ENCODE data around the gene TRIM56. TPM values are rescaled to one million over a fixed set of nuclear protein-coding genes. Genes with fewer than 3 reads are reported as not detected.
"Not testable (repeated sequence)": the region's sequence is repeated elsewhere in the genome, so short reads cannot be mapped to it uniquely, and the experiment has no call there.

The TRIM56 gene
- total RNA-seq, 2 donors from 2014 or later: 16.5 to 23.0 TPM

GRCh38 chr7:101075646-101076045 is 9.6 kb upstream of the TRIM56 start:
- Mint-ChIP-seq H3K36me3 (ENCODE audit: low read depth) (no peaks in the 10 kb centered on the region), H3K27ac (no peak overlapping the region), H3K4me1 (no peaks in the 10 kb centered on the region), H3K27me3 (ENCODE audit: insufficient read depth) (no peaks in the 10 kb centered on the region), H3K4me3 (no peak overlapping the region), H3K9me3 (no peaks in the 10 kb centered on the region)
- Histone ChIP-seq H3K36me3 (ENCODE audit: control insufficient read depth, insufficient read depth, low read length) (no peaks in the 10 kb centered on the region), H3K9me3 (ENCODE audit: control insufficient read depth, low read length) (no peaks in the 10 kb centered on the region), H3K27me3 (ENCODE audit: control insufficient read depth, insufficient read depth, low read length, poor library complexity, severe bottlenecking) (no peaks in the 10 kb centered on the region), H3K4me1 (ENCODE audit: control insufficient read depth, insufficient read depth, low read length) (no peaks in the 10 kb centered on the region), H3K4me3 (ENCODE audit: low read length) (no peak overlapping the region), H3K27ac (ENCODE audit: low read depth, low read length) (peak overlapping the region; percentile 64), H3K9ac (ENCODE audit: extremely low read depth, low read length, poor library complexity, severe bottlenecking) (no peak overlapping the region)
- 71% methylated on average over 3 of the region's 3 CpGs; no CpG with 5 or more reads in 1 of the 2 experiments for WGBS, 2 experiments (ENCODE audit: insufficient coverage in 1 of 2, insufficient read length in 1 of 2)
- TF ChIP-seq CTCF (conservative IDR thresholded peaks at IDR 0.05): no peak
- DNase-seq: no peak

GRCh38 chr7:101076183-101076582 is 9.1 kb upstream of the TRIM56 start:
- H3K9me3 Mint-ChIP-seq; H3K4me3 Mint-ChIP-seq; H3K27me3 Mint-ChIP-seq (ENCODE audit: insufficient read depth); H3K27ac Mint-ChIP-seq; H3K36me3 Mint-ChIP-seq (ENCODE audit: low read depth); H3K4me1 ChIP-seq (ENCODE audit: control insufficient read depth, insufficient read depth, low read length); H3K4me3 ChIP-seq (ENCODE audit: low read length); H3K9me3 ChIP-seq (ENCODE audit: control insufficient read depth, low read length); H3K27me3 ChIP-seq (ENCODE audit: control insufficient read depth, insufficient read depth, low read length, poor library complexity, severe bottlenecking); H3K4me1 Mint-ChIP-seq; H3K9ac ChIP-seq (ENCODE audit: extremely low read depth, low read length, poor library complexity, severe bottlenecking); DNase-seq; H3K36me3 ChIP-seq (ENCODE audit: control insufficient read depth, insufficient read depth, low read length): not testable (repeated sequence)
- 89 to 91% methylated on average over 4 to 8 of the region's 8 CpGs for WGBS, 2 experiments (ENCODE audit: insufficient coverage in 1 of 2, insufficient read length in 1 of 2)
- peak overlapping the region; percentile 32 for H3K27ac ChIP-seq (ENCODE audit: low read depth, low read length)

- H3K36me3 Mint-ChIP-seq (ENCODE audit: low read depth): no peaks in the 10 kb centered on the region
- no peaks in the 10 kb centered on the region for H3K36me3 ChIP-seq (ENCODE audit: control insufficient read depth, insufficient read depth, low read length)
- H3K27me3 Mint-ChIP-seq (ENCODE audit: insufficient read depth): no peaks in the 10 kb centered on the region
- no peaks in the 10 kb centered on the region for H3K4me1 ChIP-seq (ENCODE audit: control insufficient read depth, insufficient read depth, low read length)
- H3K4me3 Mint-ChIP-seq: no peak overlapping the region
- no peaks in the 10 kb centered on the region for H3K9me3 ChIP-seq (ENCODE audit: control insufficient read depth, low read length)
- H3K4me1 Mint-ChIP-seq: no peaks in the 10 kb centered on the region
- no peaks in the 10 kb centered on the region for H3K9me3 Mint-ChIP-seq
- WGBS, 2 experiments (ENCODE audit: insufficient coverage in 1 of 2, insufficient read length in 1 of 2): 34% methylated on average over 10 to 13 of the region's 13 CpGs
- H3K27me3 ChIP-seq (ENCODE audit: control insufficient read depth, insufficient read depth, low read length, poor library complexity, severe bottlenecking): no peaks in the 10 kb centered on the region
- no peak overlapping the region for H3K9ac ChIP-seq (ENCODE audit: extremely low read depth, low read length, poor library complexity, severe bottlenecking)
- peak; percentile 99 for DNase-seq
- H3K27ac Mint-ChIP-seq: no peak overlapping the region
- peak; percentile 91 for TF ChIP-seq CTCF (conservative IDR thresholded peaks at IDR 0.05)
- H3K27ac ChIP-seq (ENCODE audit: low read depth, low read length): no peak overlapping the region
- H3K4me3 ChIP-seq (ENCODE audit: low read length): no peak overlapping the region
These were observed 7.8 kb upstream of the TRIM56 start for GRCh38 chr7:101077303-101078086.
